Endothelial cell of umbilical vein (primary cell): Measurements from ENCODE around the gene CORO7. TPM values are rescaled to one million over a fixed set of nuclear protein-coding genes. Genes with fewer than 3 reads are reported as not detected.

ENCODE experiments used
- BruUV-seq: library from RNA; stranded (reverse); fragments of 400-500 nt; replicated peaks from 2 replicates; lab custom pipeline; 2021; lab: Mats Ljungman, UMichigan
- CTCF ChIA-PET: fragments of 300-600, 350-600 bp; sonication (Branson Sonifier 250); formaldehyde crosslinking; loops from one replicate; lab custom pipeline; 2021; ENCODE audit warnings: antibody characterized with exemption, inconsistent platforms; lab: Charles Lee
- POLR2A ChIA-PET: fragments of 300-600, 350-600 bp; sonication (Branson Sonifier 250); formaldehyde crosslinking; loops from one replicate; lab custom pipeline; 2021; ENCODE audit warnings: antibody characterized with exemption, inconsistent platforms; lab: Charles Lee
- DNase-seq: peaks from one replicate; pipeline ENCODE4 v3.0.0-alpha.2; 2011; ENCODE audit warnings: low read depth, low spot score
- FAIRE-seq: peaks from 2 replicates; lab custom pipeline; 2011; peaks lifted over from hg19 to GRCh38; lab: Jason Lieb, UNC
- H2AFZ ChIP-seq: 2 replicates; pipeline ENCODE4 v1.6.0; 2012; ENCODE audit warnings: low read depth, low read length, control low read depth, inconsistent platforms
- H3K27ac ChIP-seq: 2 replicates; pipeline ENCODE4 v1.5.1; 2011; ENCODE audit warnings: low read depth, mild to moderate bottlenecking, control low read depth, low read length, moderate library complexity; ENCODE audit not compliant: insufficient read depth
- H3K27me3 ChIP-seq, 2 experiments: 2 replicates each; pipeline versions ENCODE4 v1.6.0 to v1.6.1; 2011; ENCODE audit warnings: low read length in 2 of 2, mixed read lengths in 1 of 2; ENCODE audit not compliant: control insufficient read depth in 2 of 2, insufficient read depth in 2 of 2
- H3K36me3 ChIP-seq, 2 experiments: 2 replicates in 1 of 2; 3 replicates in 1 of 2; pipeline ENCODE4 v1.5.1; 2011; ENCODE audit warnings: low read length in 2 of 2, mild to moderate bottlenecking in 1 of 2, moderate library complexity in 1 of 2; ENCODE audit not compliant: control insufficient read depth in 2 of 2, insufficient read depth in 2 of 2; ENCODE audit errors: extremely low read depth in 1 of 2
- H3K4me1 ChIP-seq: 3 replicates; pipeline ENCODE4 v1.5.1; 2011; ENCODE audit warnings: mild to moderate bottlenecking, low read length; ENCODE audit not compliant: control insufficient read depth, insufficient read depth; ENCODE audit errors: extremely low read depth
- H3K4me2 ChIP-seq: 2 replicates; pipeline ENCODE4 v1.6.1; 2011; ENCODE audit warnings: low read length, control low read depth, mixed read lengths; ENCODE audit not compliant: insufficient read depth
- H3K4me3 ChIP-seq, 3 experiments: fragments of 200-600 bp in 1 of 3; sonication (generic), shearing (Covaris generic) in 1 of 3; replicated peaks in 1 of 3; 2 replicates each; pipeline ENCODE4 v1.5.1; 2011 to 2016; ENCODE audit warnings: control low read depth in 3 of 3, low read length in 3 of 3, mild to moderate bottlenecking in 2 of 3, inconsistent platforms in 1 of 3, low read depth in 1 of 3, moderate library complexity in 1 of 3; ENCODE audit not compliant: insufficient read depth in 1 of 3
- H3K79me2 ChIP-seq: 2 replicates; pipeline ENCODE4 v1.6.0; 2012; ENCODE audit warnings: low read length, inconsistent platforms; ENCODE audit not compliant: control insufficient read depth, insufficient read depth
- H3K9ac ChIP-seq: replicated peaks from 2 replicates; pipeline ENCODE3; 2011; ENCODE audit warnings: low read length, control low read depth; ENCODE audit not compliant: insufficient read depth; ENCODE audit errors: extremely low read depth
- H3K9me1 ChIP-seq: replicated peaks from 3 replicates; pipeline ENCODE4 v1.6.0; 2011; ENCODE audit warnings: mild to moderate bottlenecking, low read length; ENCODE audit not compliant: control insufficient read depth, insufficient read depth; ENCODE audit errors: extremely low read depth
- H3K9me3 ChIP-seq: replicated peaks from 2 replicates; pipeline ENCODE4 v1.5.1; 2012; ENCODE audit warnings: low read length, inconsistent platforms; ENCODE audit not compliant: control insufficient read depth, insufficient read depth
- H4K20me1 ChIP-seq: replicated peaks from 2 replicates; pipeline ENCODE3; 2011; ENCODE audit warnings: mild to moderate bottlenecking, low read length; ENCODE audit not compliant: control insufficient read depth, insufficient read depth; ENCODE audit errors: extremely low read depth
- CTCF ChIP-seq, 2 donors: IDR thresholded peaks; 1 replicate in 1 of 2; 2 replicates in 1 of 2; pipeline ENCODE4 v1.5.1; 2011; ENCODE audit warnings: low read length in 2 of 2, mild to moderate bottlenecking in 2 of 2, moderate library complexity in 2 of 2, control low read depth in 1 of 2, inconsistent platforms in 1 of 2, low read depth in 1 of 2; ENCODE audit not compliant: insufficient read depth in 1 of 2; ENCODE audit errors: extremely low read depth in 1 of 2
- EZH2 ChIP-seq: IDR thresholded peaks from 2 replicates; pipeline ENCODE4 v1.6.1; 2012; ENCODE audit warnings: borderline replicate concordance, low read depth, mild to moderate bottlenecking, moderate library complexity, low read length, inconsistent platforms; ENCODE audit not compliant: severe bottlenecking
- FOS ChIP-seq: IDR thresholded peaks from 2 replicates; pipeline ENCODE4 v1.6.1; 2011; ENCODE audit warnings: mild to moderate bottlenecking, low read length, moderate library complexity, borderline replicate concordance; ENCODE audit not compliant: insufficient read depth
- GATA2 ChIP-seq: IDR thresholded peaks from 2 replicates; pipeline ENCODE4 v1.7.0; 2011; ENCODE audit warnings: low read depth, mild to moderate bottlenecking, moderate library complexity, mixed read lengths, low read length; ENCODE audit not compliant: insufficient read length, insufficient read depth
- JUN ChIP-seq: IDR thresholded peaks from 2 replicates; pipeline ENCODE4 v1.6.1; 2011; ENCODE audit warnings: borderline replicate concordance, low read depth; ENCODE audit not compliant: insufficient read length, insufficient read depth
- MYC ChIP-seq: IDR thresholded peaks from one replicate; pipeline ENCODE4 v1.6.1; 2011; ENCODE audit warnings: mild to moderate bottlenecking, low read depth, low read length
- POLR2A ChIP-seq: IDR thresholded peaks from 2 replicates; pipeline ENCODE4 v1.6.1; 2012; ENCODE audit warnings: low read depth, mild to moderate bottlenecking, control low read depth, low read length
- POLR2AphosphoS5 ChIP-seq: IDR thresholded peaks from 2 replicates; pipeline ENCODE4 v1.6.1; 2012; ENCODE audit warnings: low read depth, mild to moderate bottlenecking, control low read depth, low read length, moderate library complexity; ENCODE audit not compliant: insufficient read depth
- dilution Hi-C: fragments of 300-500 bp; cut with MboI; formaldehyde crosslinking; loops from one replicate; pipeline ENCODE4 v1.15.0; 2019; ENCODE audit warnings: low sequenced_read_pairs; ENCODE audit not compliant: extremely low pct_ligation_motif_present
- intact Hi-C: fragments of 100-400 bp; cut with micrococcal nuclease; formaldehyde crosslinking; loops from one replicate; pipeline ENCODE4 v1.10.0; 2022
- polyA plus RNA-seq, 4 experiments: library from polyadenylated mRNA; depleted of rRNA in 3 of 4; stranded (reverse) in 3 of 4; unstranded in 1 of 4; fragments of >200 nt; gene quantifications; 2 replicates each; pipeline versions ENCODE4 v1.2.1 to v1.2.3, GENCODE V29; 2011 to 2012; ENCODE audit warnings: missing spikeins in 1 of 4
- total RNA-seq: library from RNA; stranded (reverse); gene quantifications from 2 replicates; pipeline ENCODE4 v1.2.3, GENCODE V29; 2021
- TF ChIP-seq, protein P1 (sequence below): IDR thresholded peaks from 2 replicates; pipeline ENCODE4 v1.6.1; 2011; ENCODE audit not compliant: insufficient read depth, insufficient read length

Gene CORO7
- total and polyA plus RNA-seq, 2 donors (not counting 3 experiments of a cell fraction or from before 2014, with no cell fraction given), result 42.5 to 72.3 TPM

GRCh38 chr16:4365014-4365406 is 51.4 kb downstream of the CORO7 start:
- CTCF ChIA-PET, result interaction anchor here (1.2 kb wide), 1 partner anchor 38 kb away, joined by 3 read pairs; no protein-coding TSS in a partner anchor
- no peak for FAIRE-seq

More at GRCh38 chr16:4365014-4365406, 51.4 kb downstream of the CORO7 start:
- BruUV-seq, result no TSS peak
- Histone ChIP-seq H3K4me1 (no peaks in the 10 kb centered on the region), H2AFZ (no peak overlapping the region), H3K27me3 (no peaks in the 10 kb centered on the region), H4K20me1 (no peaks in the 10 kb centered on the region), H3K79me2 (no peaks in the 10 kb centered on the region), H3K9me3 (no peaks in the 10 kb centered on the region), H3K4me3 (no peak overlapping the region), H3K36me3 (peaks cover 0 to 21% of the 10 kb centered on the region in 2 experiments), H3K4me2 (no peak overlapping the region), H3K9me1 (no peaks in the 10 kb centered on the region), H3K27ac (no peak overlapping the region), H3K9ac (no peak overlapping the region)
- dilution Hi-C loops (no loop called here), intact Hi-C loops (no loop called here)
- no peak for DNase-seq
- POLR2A ChIA-PET, result no interaction called here
- TF ChIP-seq EZH2 (no peak), FOS (no peak), POLR2A (no peak), CTCF (IDR thresholded peaks at IDR 0.05; ENCODE audit: extremely low read depth in 1 of 2, insufficient read depth in 1 of 2, low read depth in 1 of 2, low read length in 2 of 2) (no peak), JUN (no peak), GATA2 (no peak), MYC (no peak), POLR2AphosphoS5 (no peak)
- TF ChIP-seq, protein P1, sequence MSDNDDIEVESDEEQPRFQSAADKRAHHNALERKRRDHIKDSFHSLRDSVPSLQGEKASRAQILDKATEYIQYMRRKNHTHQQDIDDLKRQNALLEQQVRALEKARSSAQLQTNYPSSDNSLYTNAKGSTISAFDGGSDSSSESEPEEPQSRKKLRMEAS, result no peak
